SK-N-SH (cell line): ENCODE results near the gene CELF5. TPM values are rescaled to one million over a fixed set of nuclear protein-coding genes. Genes with fewer than 3 reads are reported as not detected.

Source experiments
- CTCF ChIA-PET: fragments of 300-600, 350-600 bp; formaldehyde crosslinking; extraction: SDS; loops from one replicate; lab custom pipeline; 2021; lab: Yijun Ruan, JAX
- POLR2A ChIA-PET: fragments of 350-600 bp; sonication (Branson Sonifier 250); formaldehyde crosslinking; extraction: SDS; loops from one replicate; lab custom pipeline; 2020; ENCODE audit warnings: antibody characterized with exemption, inconsistent platforms; lab: Yijun Ruan, JAX
- DNase-seq: peaks from one replicate; pipeline ENCODE4 v3.0.0; 2012
- H2AFZ ChIP-seq: fragments of 200-600 bp; sonication (generic); 2 replicates; pipeline ENCODE4 v1.8.1; 2016; ENCODE audit warnings: antibody characterized with exemption, mild to moderate bottlenecking, low read depth
- H3F3A ChIP-seq: fragments of 200-600 bp; sonication (generic); replicated peaks from 2 replicates; pipeline ENCODE3; 2016; ENCODE audit warnings: antibody characterized with exemption, mild to moderate bottlenecking; ENCODE audit not compliant: insufficient read depth
- H3K27ac ChIP-seq, 2 experiments: fragments of 200-500 bp in 1 of 2; fragments of 200-600 bp in 1 of 2; sonication (Bioruptor generic) in 1 of 2; sonication (generic), shearing (Covaris generic) in 1 of 2; 2 replicates each; pipeline versions ENCODE4 v1.5.1 to v1.6.1; 2014 to 2016; ENCODE audit warnings: low read depth in 2 of 2, inconsistent platforms in 1 of 2, low read length in 1 of 2, mild to moderate bottlenecking in 1 of 2, mixed read lengths in 1 of 2
- H3K27me3 ChIP-seq: fragments of 200-600 bp; sonication (generic), shearing (Covaris generic); 2 replicates; pipeline ENCODE4 v1.6.1; 2016; ENCODE audit warnings: mixed run types; ENCODE audit not compliant: insufficient read depth
- H3K36me3 ChIP-seq, 2 experiments: fragments of 200-500 bp in 1 of 2; fragments of 200-600 bp in 1 of 2; sonication (Bioruptor generic) in 1 of 2; sonication (generic) in 1 of 2; replicated peaks in 1 of 2; 2 replicates each; pipeline versions ENCODE3 to v1.5.1; 2014 to 2016; ENCODE audit warnings: low read length in 1 of 2, mild to moderate bottlenecking in 1 of 2; ENCODE audit not compliant: insufficient read depth in 2 of 2, control insufficient read depth in 1 of 2
- H3K4me1 ChIP-seq, 2 experiments: fragments of 200-500 bp in 1 of 2; fragments of 200-600 bp in 1 of 2; sonication (Bioruptor generic) in 1 of 2; sonication (generic), shearing (Covaris generic) in 1 of 2; 2 replicates each; pipeline versions ENCODE4 v1.5.1 to v1.6.1; 2014 to 2016; ENCODE audit warnings: low read depth in 1 of 2, low read length in 1 of 2, mixed run types in 1 of 2; ENCODE audit not compliant: insufficient read depth in 2 of 2, control insufficient read depth in 1 of 2
- H3K4me2 ChIP-seq: fragments of 200-600 bp; sonication (generic), shearing (Covaris generic); 2 replicates; pipeline ENCODE4 v1.6.1; 2017; ENCODE audit warnings: mixed run types
- H3K4me3 ChIP-seq, 2 experiments: fragments of 200-500 bp in 1 of 2; fragments of 200-600 bp in 1 of 2; sonication (Bioruptor generic) in 1 of 2; sonication (generic), shearing (Covaris generic) in 1 of 2; 2 replicates each; pipeline versions ENCODE4 v1.5.1 to v1.8.1; 2014 to 2016; ENCODE audit warnings: low read depth in 2 of 2, inconsistent platforms in 1 of 2, low read length in 1 of 2, mild to moderate bottlenecking in 1 of 2, mixed read lengths in 1 of 2, moderate library complexity in 1 of 2
- H3K79me2 ChIP-seq: fragments of 200-600 bp; sonication (generic); 2 replicates; pipeline ENCODE4 v1.8.1; 2017; ENCODE audit warnings: mild to moderate bottlenecking; ENCODE audit not compliant: insufficient read depth
- H3K9ac ChIP-seq: fragments of 200-600 bp; sonication (generic); 2 replicates; pipeline ENCODE4 v1.6.1; 2017; ENCODE audit warnings: mixed run types
- H3K9me2 ChIP-seq: fragments of 200-600 bp; sonication (generic); 2 replicates; pipeline ENCODE4 v1.6.1; 2017; ENCODE audit warnings: mixed run types
- H3K9me3 ChIP-seq: fragments of 200-600 bp; sonication (generic); 2 replicates; pipeline ENCODE4 v1.6.1; 2017; ENCODE audit warnings: mixed run types, mild to moderate bottlenecking, moderate library complexity
- H4K20me1 ChIP-seq: fragments of 200-600 bp; sonication (generic); 2 replicates; pipeline ENCODE4 v1.6.1; 2017; ENCODE audit warnings: mild to moderate bottlenecking, mixed run types; ENCODE audit not compliant: insufficient read depth
- CHD2 ChIP-seq: fragments of 150-350 bp; IDR thresholded peaks from 2 replicates; pipeline ENCODE4 v1.6.1; 2018; ENCODE audit warnings: low read length; ENCODE audit not compliant: partially characterized antibody
- FOXJ3 ChIP-seq: sonication (generic); formaldehyde crosslinking; IDR thresholded peaks from 2 replicates; pipeline ENCODE4 v1.5.1; 2020; ENCODE audit warnings: mild to moderate bottlenecking, missing genetic modification reagents
- GATA2 ChIP-seq: sonication (generic); formaldehyde crosslinking; IDR thresholded peaks from 2 replicates; pipeline ENCODE4 v1.5.0; 2020; ENCODE audit warnings: mild to moderate bottlenecking, missing genetic modification reagents
- MEF2A ChIP-seq: IDR thresholded peaks from 2 replicates; pipeline ENCODE4 v1.4.0; 2012; ENCODE audit warnings: low read depth, borderline replicate concordance
- MXI1 ChIP-seq: IDR thresholded peaks from 2 replicates; pipeline ENCODE4 v1.6.1; 2012; ENCODE audit warnings: mild to moderate bottlenecking, low read depth, low read length, improper control_type of control experiment
- NFIC ChIP-seq: IDR thresholded peaks from 2 replicates; pipeline ENCODE4 v1.4.0; 2012; ENCODE audit warnings: borderline replicate concordance
- NRF1 ChIP-seq: IDR thresholded peaks from 2 replicates; pipeline ENCODE4 v1.6.1; 2012; ENCODE audit warnings: low read depth, mild to moderate bottlenecking, low read length
- PBX3 ChIP-seq: IDR thresholded peaks from 2 replicates; pipeline ENCODE4; 2012
- REST ChIP-seq: IDR thresholded peaks from 2 replicates; pipeline ENCODE4 v1.6.1; 2012; ENCODE audit warnings: mild to moderate bottlenecking, low read depth, low read length, moderate library complexity
- RFX5 ChIP-seq: IDR thresholded peaks from 2 replicates; pipeline ENCODE4 v1.6.1; 2012; ENCODE audit warnings: mild to moderate bottlenecking, improper control_type of control experiment, low read length
- RXRA ChIP-seq: IDR thresholded peaks from 2 replicates; pipeline ENCODE4 v1.4.0; 2012; ENCODE audit warnings: low read depth, mild to moderate bottlenecking, borderline replicate concordance
- SIN3A ChIP-seq: IDR thresholded peaks from 2 replicates; pipeline ENCODE4 v1.6.1; 2012; ENCODE audit warnings: low read depth, mild to moderate bottlenecking, low read length, moderate library complexity, borderline replicate concordance
- SMC3 ChIP-seq: IDR thresholded peaks from 2 replicates; pipeline ENCODE4 v1.6.1; 2012; ENCODE audit warnings: low read depth, low read length, improper control_type of control experiment
- TAF1 ChIP-seq: IDR thresholded peaks from 2 replicates; pipeline ENCODE4 v1.6.1; 2012; ENCODE audit warnings: low read depth, mild to moderate bottlenecking, low read length, moderate library complexity, borderline replicate concordance
- TCF12 ChIP-seq: IDR thresholded peaks from 2 replicates; pipeline ENCODE4 v1.4.0; 2012
- ZBTB33 ChIP-seq: IDR thresholded peaks from 2 replicates; pipeline ENCODE4 v1.4.0; 2012; ENCODE audit warnings: low read depth, borderline replicate concordance
- WGBS: methylation state at CpG from one replicate; pipeline ENCODE4 v1.1.6; 2017; ENCODE audit warnings: low lambda C conversion rate; 5-methylcytosine and 5-hydroxymethylcytosine counted together
- polyA plus RNA-seq, 3 experiments: library from polyadenylated mRNA; depleted of rRNA; stranded (reverse); fragments of >200 nt; gene quantifications; 2 replicates each; pipeline ENCODE4 v1.2.3, GENCODE V29; 2012
- TF ChIP-seq, protein P1 (sequence below): fragments of 150-350 bp; IDR thresholded peaks from 2 replicates; pipeline ENCODE4 v1.6.1; 2017; ENCODE audit warnings: antibody characterized with exemption, low read length, low read depth, borderline replicate concordance
- TF ChIP-seq, protein P2 (sequence below): fragments of 200-600 bp; sonication (generic); IDR thresholded peaks from 2 replicates; pipeline ENCODE4 v1.6.1; 2017; ENCODE audit warnings: antibody characterized with exemption, mild to moderate bottlenecking, moderate library complexity

Gene CELF5
- polyA plus RNA-seq, 1 of the 3 experiments (the other 2 are of a cell fraction): 0.33 TPM

DNA sequence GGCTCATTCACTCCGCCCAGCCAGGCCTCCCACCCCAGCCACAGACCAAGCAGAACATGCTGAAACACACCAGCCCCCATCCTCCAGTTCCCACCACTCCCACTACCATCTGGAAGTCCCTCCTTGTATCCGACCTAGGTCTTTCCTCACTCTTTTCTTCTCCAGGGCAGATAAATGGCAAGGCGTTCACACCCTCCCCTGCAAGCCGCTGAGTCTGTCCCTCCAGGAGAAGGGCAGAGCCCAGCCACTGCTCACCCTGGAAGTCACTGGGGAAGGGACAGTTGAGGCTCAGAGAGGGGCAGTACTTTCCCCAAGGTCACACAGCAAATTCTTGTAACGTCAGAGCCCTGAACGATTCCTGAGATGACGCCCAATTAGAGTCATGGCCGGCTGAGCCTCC is 96.4 kb downstream of the CELF5 start:
- WGBS: 7% methylated on average over 8 of the region's 8 CpGs
- Histone ChIP-seq H3K27ac (no peak overlapping the region), H3K9me3 (no peaks in the 10 kb centered on the region), H2AFZ (no peak overlapping the region), H3K79me2 (no peaks in the 10 kb centered on the region)
- no peak for DNase-seq
- TF ChIP-seq RXRA: no peak
- no peak for TF ChIP-seq NRF1
- TF ChIP-seq SIN3A: no peak
- TF ChIP-seq, all 33 proteins: peak for 0
- POLR2A ChIA-PET: no interaction called here
- no peaks in the 10 kb centered on the region for H3K9me2 ChIP-seq
- H3K4me2 ChIP-seq: no peak overlapping the region
- H3K27me3 ChIP-seq: peaks cover 15% of the 10 kb centered on the region; the same call in 1 of the 2 replicates
- no peaks in the 10 kb centered on the region for H3K36me3 ChIP-seq
- no peaks in the 10 kb centered on the region for H3K4me1 ChIP-seq
- H3K4me3 ChIP-seq: no peak overlapping the region
- peaks cover 7% of the 10 kb centered on the region for H3F3A ChIP-seq
- 0 out of 2 replicates have a peak, but pooled peaks cover 3% of the 10 kb centered on the region for H4K20me1 ChIP-seq
- no peak overlapping the region for H3K9ac ChIP-seq
- CTCF ChIA-PET: interaction anchor here (1.7 kb wide), 1 partner anchor 16 kb away, joined by 4 read pairs; no protein-coding TSS in a partner anchor

GRCh38 chr19:3321696-3322095 is 97.2 kb downstream of the CELF5 start:
- Histone ChIP-seq H3K4me3 (no peak overlapping the region), H3K27me3 (peaks cover 15% of the 10 kb centered on the region; the same call in 1 of the 2 replicates), H3K9me3 (no peaks in the 10 kb centered on the region), H3K27ac (no peak overlapping the region)
- POLR2A ChIA-PET: no interaction called here
- no peak for DNase-seq
- TF ChIP-seq, protein P1, sequence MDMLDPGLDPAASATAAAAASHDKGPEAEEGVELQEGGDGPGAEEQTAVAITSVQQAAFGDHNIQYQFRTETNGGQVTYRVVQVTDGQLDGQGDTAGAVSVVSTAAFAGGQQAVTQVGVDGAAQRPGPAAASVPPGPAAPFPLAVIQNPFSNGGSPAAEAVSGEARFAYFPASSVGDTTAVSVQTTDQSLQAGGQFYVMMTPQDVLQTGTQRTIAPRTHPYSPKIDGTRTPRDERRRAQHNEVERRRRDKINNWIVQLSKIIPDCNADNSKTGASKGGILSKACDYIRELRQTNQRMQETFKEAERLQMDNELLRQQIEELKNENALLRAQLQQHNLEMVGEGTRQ: no peak
- TF ChIP-seq PBX3: no peak
- TF ChIP-seq MEF2A: no peak
- TF ChIP-seq, protein P2, sequence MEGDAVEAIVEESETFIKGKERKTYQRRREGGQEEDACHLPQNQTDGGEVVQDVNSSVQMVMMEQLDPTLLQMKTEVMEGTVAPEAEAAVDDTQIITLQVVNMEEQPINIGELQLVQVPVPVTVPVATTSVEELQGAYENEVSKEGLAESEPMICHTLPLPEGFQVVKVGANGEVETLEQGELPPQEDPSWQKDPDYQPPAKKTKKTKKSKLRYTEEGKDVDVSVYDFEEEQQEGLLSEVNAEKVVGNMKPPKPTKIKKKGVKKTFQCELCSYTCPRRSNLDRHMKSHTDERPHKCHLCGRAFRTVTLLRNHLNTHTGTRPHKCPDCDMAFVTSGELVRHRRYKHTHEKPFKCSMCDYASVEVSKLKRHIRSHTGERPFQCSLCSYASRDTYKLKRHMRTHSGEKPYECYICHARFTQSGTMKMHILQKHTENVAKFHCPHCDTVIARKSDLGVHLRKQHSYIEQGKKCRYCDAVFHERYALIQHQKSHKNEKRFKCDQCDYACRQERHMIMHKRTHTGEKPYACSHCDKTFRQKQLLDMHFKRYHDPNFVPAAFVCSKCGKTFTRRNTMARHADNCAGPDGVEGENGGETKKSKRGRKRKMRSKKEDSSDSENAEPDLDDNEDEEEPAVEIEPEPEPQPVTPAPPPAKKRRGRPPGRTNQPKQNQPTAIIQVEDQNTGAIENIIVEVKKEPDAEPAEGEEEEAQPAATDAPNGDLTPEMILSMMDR: no peak
- TF ChIP-seq CHD2: no peak
- no peak for TF ChIP-seq ZBTB33
- no peak for TF ChIP-seq REST
- TF ChIP-seq SMC3: no peak
- TF ChIP-seq GATA2: no peak
- no peak for TF ChIP-seq TAF1
- no peak for TF ChIP-seq NFIC
- TF ChIP-seq RXRA: no peak
- TF ChIP-seq TCF12: no peak
- TF ChIP-seq RFX5: no peak
- TF ChIP-seq MXI1: no peak
- TF ChIP-seq FOXJ3: no peak
- TF ChIP-seq, all 33 proteins: peak for 0
- peaks cover 8% of the 10 kb centered on the region for H3F3A ChIP-seq
- no peak overlapping the region for H2AFZ ChIP-seq
- H3K36me3 ChIP-seq: no peaks in the 10 kb centered on the region
- no peaks in the 10 kb centered on the region for H3K79me2 ChIP-seq
- CTCF ChIA-PET: interaction anchor here (1.7 kb wide), 1 partner anchor 17 kb away, joined by 4 read pairs; no protein-coding TSS in a partner anchor
- no peaks in the 10 kb centered on the region for H4K20me1 ChIP-seq
- WGBS: 34% methylated on average over 6 of the region's 6 CpGs
- H3K4me1 ChIP-seq: no peaks in the 10 kb centered on the region
- no peak overlapping the region for H3K4me2 ChIP-seq
- no peaks in the 10 kb centered on the region for H3K9me2 ChIP-seq
- no peak overlapping the region for H3K9ac ChIP-seq
